ENCODE data around the gene NFASC.

Gene NFASC

GRCh38 chr1:205069371-205070125 is 198.9 kb downstream of the NFASC start:
- no peak for DNase-seq

- no peak for DNase-seq
Measured at GRCh38 chr1:205071028-205071409, 200.4 kb downstream of the NFASC start.

GRCh38 chr1:205071801-205072200 is 201.1 kb downstream of the NFASC start:
- no peak for DNase-seq

GRCh38 chr1:205072286-205072685 is 201.6 kb downstream of the NFASC start:
- no peak for DNase-seq
